ENCODE measurements around the gene HSD17B8.

The HSD17B8 gene

GRCh38 chr6:33181141-33181540 lies 23.3 kb upstream of the HSD17B8 start:
- Mint-ChIP-seq H3K27ac (peak overlapping the region; percentile 21), H3K4me1 (peaks cover 26% of the 10 kb centered on the region), H3K36me3 (no peaks in the 10 kb centered on the region), H3K9me3 (peaks cover 13% of the 10 kb centered on the region), H3K4me3 (no peak overlapping the region)
- ATAC-seq (no peak), DNase-seq (ENCODE audit: low spot score in 2 of 2) (no peak)

DNA sequence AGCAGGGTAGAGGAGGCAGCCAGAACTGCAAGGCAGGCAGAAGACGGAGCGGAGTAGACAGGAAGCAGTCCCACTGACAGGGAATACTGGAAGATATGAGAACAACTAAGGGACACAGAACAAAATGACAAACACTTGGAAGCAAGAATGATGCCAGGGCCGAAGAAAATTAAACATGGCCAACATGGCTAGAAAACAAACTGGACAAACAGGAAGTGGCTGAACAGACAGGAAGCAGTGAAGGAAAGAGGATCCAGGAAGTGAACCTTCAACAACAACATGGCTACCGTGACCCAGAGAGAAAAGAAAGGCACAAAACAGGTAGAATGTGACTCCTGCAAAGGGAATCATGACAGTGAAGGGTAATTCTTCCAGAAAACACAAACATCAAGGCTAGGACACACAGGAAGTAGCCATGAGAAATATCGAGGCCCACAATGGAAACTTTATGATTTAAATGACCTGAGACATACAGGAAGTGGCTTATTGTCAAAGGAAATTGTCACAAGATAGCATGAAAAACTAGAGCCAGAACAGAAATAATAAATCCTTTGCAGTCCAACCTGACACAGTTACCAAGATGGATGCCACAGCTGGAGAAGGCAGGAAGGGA lies 21.3 kb upstream of the HSD17B8 start:
- H3K36me3 Mint-ChIP-seq: no peaks in the 10 kb centered on the region
- peaks cover 13% of the 10 kb centered on the region for H3K9me3 Mint-ChIP-seq
- ATAC-seq (no peak), DNase-seq (ENCODE audit: low spot score in 2 of 2) (no peak)
- peak overlapping the region; percentile 48 for H3K4me3 Mint-ChIP-seq
- peaks cover 32% of the 10 kb centered on the region for H3K4me1 Mint-ChIP-seq
- H3K27ac Mint-ChIP-seq: peak overlapping the region; percentile 95

- H3K36me3 Mint-ChIP-seq: no peaks in the 10 kb centered on the region
- H3K9me3 Mint-ChIP-seq: peaks cover 13% of the 10 kb centered on the region
- DNase-seq (ENCODE audit: low spot score in 2 of 2): no peak
- H3K4me3 Mint-ChIP-seq: no peak overlapping the region
- ATAC-seq: no peak
- peak overlapping the region; percentile 67 for H3K27ac Mint-ChIP-seq
- peaks cover 32% of the 10 kb centered on the region for H3K4me1 Mint-ChIP-seq
These were observed 19.3 kb upstream of the HSD17B8 start for GRCh38 chr6:33185190-33185589.

DNA sequence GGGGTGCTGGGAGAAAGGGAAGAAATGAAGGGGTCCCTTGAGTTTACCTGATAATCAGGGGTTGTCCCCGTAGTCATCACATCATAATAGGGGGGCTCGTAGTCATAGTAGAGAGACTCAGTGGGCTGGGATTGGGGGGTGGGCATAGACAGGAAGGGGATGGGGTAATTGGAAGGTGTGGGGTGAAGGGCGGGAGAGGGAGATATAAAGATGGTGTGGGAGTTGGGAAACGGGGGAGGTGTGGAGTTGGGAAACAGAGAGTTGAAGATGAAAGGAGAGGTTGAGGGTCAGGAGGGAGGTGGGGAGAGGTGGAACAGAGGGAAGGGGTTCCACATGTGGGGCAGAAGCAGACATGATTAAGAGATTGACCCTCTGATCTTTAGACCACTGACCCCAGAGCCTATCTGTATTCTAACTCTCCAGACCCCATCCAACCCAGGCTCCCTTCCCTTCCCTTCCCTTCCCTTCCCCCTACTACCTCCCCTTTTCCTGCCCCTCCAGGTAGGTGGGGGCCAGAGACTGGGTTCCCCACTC lies 18.7 kb upstream of the HSD17B8 start:
- Mint-ChIP-seq H3K36me3 (no peaks in the 10 kb centered on the region), H3K4me1 (peaks cover 32% of the 10 kb centered on the region), H3K9me3 (peaks cover 13% of the 10 kb centered on the region), H3K4me3 (no peak overlapping the region), H3K27ac (no peak overlapping the region)
- ATAC-seq (no peak), DNase-seq (ENCODE audit: low spot score in 2 of 2) (no peak)

GRCh38 chr6:33187809-33188208 lies 16.6 kb upstream of the HSD17B8 start:
- no peak overlapping the region for H3K4me3 Mint-ChIP-seq
- H3K36me3 Mint-ChIP-seq: no peaks in the 10 kb centered on the region
- ATAC-seq (no peak), DNase-seq (ENCODE audit: low spot score in 2 of 2) (no peak)
- peaks cover 11% of the 10 kb centered on the region for H3K9me3 Mint-ChIP-seq
- peaks cover 31% of the 10 kb centered on the region for H3K4me1 Mint-ChIP-seq
- no peak overlapping the region for H3K27ac Mint-ChIP-seq

- Mint-ChIP-seq H3K4me3 (no peak overlapping the region), H3K4me1 (peaks cover 23% of the 10 kb centered on the region), H3K27ac (peak overlapping the region; percentile 40), H3K36me3 (peaks cover 8% of the 10 kb centered on the region), H3K9me3 (no peaks in the 10 kb centered on the region)
- DNase-seq (ENCODE audit: low spot score in 2 of 2): no peak
- ATAC-seq: no peak
These were observed 15.3 kb upstream of the HSD17B8 start for GRCh38 chr6:33189164-33189563.

DNA sequence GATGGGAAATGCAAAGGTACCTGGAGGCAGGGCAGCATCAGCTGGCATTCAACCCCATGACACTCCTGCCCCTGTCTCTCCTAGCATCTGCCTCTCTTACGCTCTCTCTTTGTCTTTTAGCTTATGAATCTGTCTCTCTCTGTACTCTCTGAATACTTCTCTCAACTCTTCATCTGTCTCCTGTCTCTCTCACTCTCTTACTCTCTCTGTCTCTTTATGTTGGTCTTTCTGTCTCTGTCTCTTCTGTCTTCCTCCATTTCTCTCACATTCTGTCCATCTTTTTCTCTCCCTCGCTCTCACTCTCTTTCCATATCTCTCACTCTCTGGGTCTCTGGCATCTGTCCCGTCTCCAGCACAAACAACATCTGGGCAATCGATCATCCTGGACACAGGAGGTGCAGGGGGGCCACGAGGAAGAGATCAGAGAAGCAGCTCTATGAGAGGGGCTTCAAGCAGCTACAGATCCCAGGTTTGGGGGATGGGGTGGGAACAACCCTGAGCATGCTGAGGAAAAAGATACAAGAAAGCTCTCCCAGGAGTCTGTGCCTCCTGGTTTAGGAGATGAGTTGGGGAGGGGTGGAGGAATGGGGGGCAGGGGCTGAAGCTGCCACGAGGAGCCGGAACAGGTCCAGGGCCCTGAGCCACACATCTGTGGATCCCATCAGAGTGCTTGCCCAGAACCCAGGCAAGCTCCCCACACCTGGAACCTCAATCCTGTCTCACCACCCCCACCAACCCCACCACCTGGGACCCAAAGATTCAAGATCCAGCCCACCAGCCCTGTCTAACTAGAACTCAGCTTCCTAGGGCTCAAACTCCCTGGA lies 14.6 kb upstream of the HSD17B8 start:
- H3K9me3 Mint-ChIP-seq: no peaks in the 10 kb centered on the region
- peaks cover 15% of the 10 kb centered on the region for H3K36me3 Mint-ChIP-seq
- no peak for ATAC-seq
- no peak overlapping the region for H3K27ac Mint-ChIP-seq
- peaks cover 18% of the 10 kb centered on the region for H3K4me1 Mint-ChIP-seq
- DNase-seq (ENCODE audit: low spot score in 2 of 2): no peak
- no peak overlapping the region for H3K4me3 Mint-ChIP-seq

DNA sequence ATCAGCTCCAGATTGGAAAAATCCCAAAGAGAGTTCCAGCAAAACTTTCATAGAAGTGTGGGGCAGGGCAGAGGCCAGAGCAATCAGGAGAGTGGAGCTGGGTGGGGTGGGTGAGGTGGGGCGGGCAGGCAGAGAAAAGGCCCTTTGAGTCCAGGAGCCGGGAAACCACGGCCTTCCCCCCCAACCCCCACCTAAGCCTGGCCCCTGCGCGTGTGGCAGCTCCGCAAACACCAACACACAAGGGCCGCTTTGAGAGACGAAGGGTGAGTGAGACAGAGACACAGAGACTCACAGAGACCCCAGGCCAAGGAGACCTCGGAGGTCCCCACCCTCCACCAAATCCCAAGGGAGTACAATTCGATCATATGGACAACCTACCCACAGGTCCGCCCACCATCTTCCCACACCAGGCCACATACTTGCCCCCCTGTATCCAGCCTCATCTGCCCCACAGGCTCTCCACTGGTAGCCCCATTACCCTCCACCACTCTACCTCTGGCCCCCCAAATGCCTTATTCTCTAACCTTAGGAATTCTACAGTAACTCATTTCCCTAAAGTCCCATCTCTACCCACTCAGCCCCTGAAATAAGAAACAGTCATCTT lies 13.8 kb upstream of the HSD17B8 start:
- DNase-seq (ENCODE audit: low spot score in 2 of 2) (no peak), ATAC-seq (no peak)
- H3K36me3 Mint-ChIP-seq: peaks cover 23% of the 10 kb centered on the region
- peaks cover 20% of the 10 kb centered on the region for H3K4me1 Mint-ChIP-seq
- no peaks in the 10 kb centered on the region for H3K9me3 Mint-ChIP-seq
- peak overlapping the region; percentile 4 for H3K27ac Mint-ChIP-seq
- no peak overlapping the region for H3K4me3 Mint-ChIP-seq

DNA sequence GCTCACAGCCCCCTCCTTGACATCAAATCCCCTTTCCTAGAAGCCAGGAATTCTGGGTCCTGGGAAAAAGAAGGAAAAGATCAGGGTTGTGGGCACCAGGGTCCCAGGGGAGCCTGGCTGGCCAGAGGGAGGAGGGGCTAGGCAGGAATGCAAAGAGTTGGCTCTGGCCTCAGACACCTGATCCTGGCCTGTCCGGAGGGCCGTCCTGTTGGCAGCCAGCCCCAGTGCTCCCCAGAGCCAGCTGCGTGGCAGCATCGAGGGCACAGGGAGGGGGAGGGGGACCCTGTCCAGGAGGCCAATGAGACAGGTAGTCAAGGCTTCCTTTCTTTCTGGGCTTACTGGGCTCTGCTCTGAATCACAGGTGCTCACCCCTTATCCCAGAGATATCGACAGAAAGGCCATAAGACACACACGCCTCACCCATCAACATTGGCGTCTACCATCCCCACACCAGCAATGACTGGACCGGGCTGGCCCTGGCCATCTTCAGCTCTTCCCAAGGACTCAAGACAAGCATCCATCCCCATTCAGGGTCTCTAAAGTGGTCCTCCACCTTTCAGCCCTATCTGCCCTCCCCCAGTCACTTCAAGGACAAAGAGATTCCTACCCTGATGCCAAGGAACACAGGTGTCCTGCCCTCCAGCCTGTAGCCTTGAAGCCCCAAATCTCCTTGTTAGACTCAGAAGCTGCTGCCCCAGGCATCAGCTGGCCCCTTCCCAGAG lies 12.9 kb upstream of the HSD17B8 start:
- Mint-ChIP-seq H3K4me3 (peak overlapping the region; percentile 54), H3K4me1 (peaks cover 26% of the 10 kb centered on the region), H3K36me3 (peaks cover 32% of the 10 kb centered on the region), H3K9me3 (no peaks in the 10 kb centered on the region), H3K27ac (peak overlapping the region; percentile 4)
- no peak for ATAC-seq
- DNase-seq (ENCODE audit: low spot score in 2 of 2): no peak

DNA sequence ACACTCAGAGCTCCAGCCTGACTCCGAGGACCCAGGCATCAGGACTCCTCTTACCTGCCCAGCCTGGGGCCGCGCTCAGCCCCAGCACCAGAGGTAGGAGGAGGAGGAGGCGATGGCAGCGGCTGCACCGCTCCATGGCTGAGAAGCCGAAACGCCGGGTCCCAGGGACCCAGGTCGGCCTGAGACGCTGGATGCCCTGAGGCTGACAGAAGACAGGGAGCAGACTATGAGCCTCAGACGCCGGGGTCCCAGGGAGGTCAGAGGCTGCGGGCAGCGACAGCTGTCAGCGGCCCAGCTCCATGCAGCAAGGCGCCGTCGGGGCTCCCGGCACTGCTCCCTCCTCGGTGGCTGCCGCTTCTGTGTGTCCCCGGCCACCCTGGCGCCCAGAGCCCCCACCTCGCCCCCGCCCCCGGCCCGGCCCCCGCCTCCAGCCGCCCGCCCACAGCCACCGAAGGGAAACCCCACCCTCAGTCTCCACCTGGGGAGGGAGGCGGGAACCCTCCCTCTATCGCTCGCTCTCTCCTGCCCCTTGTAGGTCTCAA lies 12.3 kb upstream of the HSD17B8 start, which contains the start of gene COL11A2:
TSS of gene COL11A2 (minus strand) at position 363 of the 542 bp plus-strand sequence. CDS start at position 136, 227 bp downstream.
- ATAC-seq (peak; percentile 36), DNase-seq (ENCODE audit: low spot score in 2 of 2) (no peak)
- peaks cover 39% of the 10 kb centered on the region for H3K36me3 Mint-ChIP-seq
- H3K27ac Mint-ChIP-seq: no peak within 1 kb of the TSS
- H3K9me3 Mint-ChIP-seq: no peaks in the 10 kb centered on the region
- peak within 1 kb of the TSS; percentile 54 for H3K4me3 Mint-ChIP-seq
- peaks cover 32% of the 10 kb centered on the region for H3K4me1 Mint-ChIP-seq

- peak; percentile 19 for ATAC-seq
These were observed 11.5 kb upstream of the HSD17B8 start for GRCh38 chr6:33192671-33193602.

GRCh38 chr6:33193619-33194018 lies 10.8 kb upstream of the HSD17B8 start:
- no peak for ATAC-seq
- DNase-seq (ENCODE audit: low spot score in 2 of 2): no peak
- Mint-ChIP-seq H3K9me3 (no peaks in the 10 kb centered on the region), H3K27ac (no peak overlapping the region), H3K36me3 (peaks cover 51% of the 10 kb centered on the region), H3K4me1 (peaks cover 36% of the 10 kb centered on the region), H3K4me3 (peak overlapping the region; percentile 54)

More at GRCh38 chr6:33192671-33193602, 11.5 kb upstream of the HSD17B8 start:
- Mint-ChIP-seq H3K9me3 (no peaks in the 10 kb centered on the region), H3K4me3 (peak overlapping the region; percentile 54), H3K36me3 (peaks cover 46% of the 10 kb centered on the region), H3K4me1 (peaks cover 32% of the 10 kb centered on the region), H3K27ac (no peak overlapping the region)
- DNase-seq (ENCODE audit: low spot score in 2 of 2): no peak

DNA sequence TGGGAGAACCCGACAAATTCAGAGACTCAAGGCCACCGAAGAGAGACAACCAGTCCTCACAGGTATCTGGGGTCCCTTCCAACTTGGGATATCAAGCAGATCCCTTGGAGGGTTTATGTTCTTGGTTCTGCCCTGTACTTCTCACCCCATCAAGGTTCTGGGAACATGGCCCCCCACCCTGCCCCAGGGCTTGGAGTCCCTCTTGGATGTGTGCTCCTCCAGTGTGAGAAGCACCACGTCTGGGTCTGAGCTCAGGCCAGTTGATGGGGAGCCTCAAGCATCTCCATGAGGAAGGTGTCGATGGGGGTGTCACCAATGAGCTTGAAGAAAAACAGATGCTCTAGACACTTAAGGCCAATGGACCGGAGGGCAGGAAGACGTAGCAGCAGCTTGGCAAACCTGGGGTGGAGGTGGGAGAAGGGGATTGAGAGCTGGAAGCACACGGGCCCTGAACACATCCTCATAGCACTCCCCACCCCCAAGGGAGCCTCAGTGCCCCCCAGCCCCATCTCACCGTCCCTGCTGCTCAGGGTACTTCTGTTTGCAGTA lies 9.9 kb upstream of the HSD17B8 start:
- Mint-ChIP-seq H3K9me3 (no peaks in the 10 kb centered on the region), H3K4me3 (no peak overlapping the region), H3K4me1 (peaks cover 45% of the 10 kb centered on the region), H3K27ac (no peak overlapping the region), H3K36me3 (peaks cover 53% of the 10 kb centered on the region)
- ATAC-seq (no peak), DNase-seq (ENCODE audit: low spot score in 2 of 2) (no peak)
